HG02610 (cell line): ENCODE measurements around the gene GATM.

Source experiments
- ATAC-seq: cut with Tn5 transposase; IDR thresholded peaks from one replicate; pipeline ENCODE4 v1.9.1; 2021; ENCODE audit warnings: mild to moderate bottlenecking, moderate library complexity; ENCODE audit not compliant: unreplicated experiment

GATM gene

GRCh38 chr15:45378149-45378912 lies at the start of gene GATM:
Gene GATM, minus strand, starts transcription at chr15:45378544. Its CDS starts 91 bp downstream, at chr15:45378453.
- ATAC-seq: peak; percentile 85

GRCh38 chr15:45427085-45427484 lies 48.7 kb upstream of the GATM start:
- no peak for ATAC-seq

- ATAC-seq: no peak
Measured at GRCh38 chr15:45425135-45425534, 46.8 kb upstream of the GATM start.

- ATAC-seq: no peak
Measured at GRCh38 chr15:45424429-45424828, 46.1 kb upstream of the GATM start.

- ATAC-seq: no peak
Measured at GRCh38 chr15:45417303-45417950, 39.1 kb upstream of the GATM start.

GRCh38 chr15:45414215-45414885 lies 36.0 kb upstream of the GATM start:
- no peak for ATAC-seq

- ATAC-seq: no peak
Measured at GRCh38 chr15:45409596-45409995, 31.3 kb upstream of the GATM start.

- no peak for ATAC-seq
Measured at GRCh38 chr15:45407786-45408185, 29.4 kb upstream of the GATM start.

GRCh38 chr15:45402955-45403877 lies 24.9 kb upstream of the GATM start:
- ATAC-seq: peak; percentile 31

- ATAC-seq: peak; percentile 86
Measured at GRCh38 chr15:45402162-45402954, 24.0 kb upstream of the GATM start.

GRCh38 chr15:45401665-45402161 lies 23.4 kb upstream of the GATM start:
- no peak for ATAC-seq

GRCh38 chr15:45399381-45400212 lies 21.3 kb upstream of the GATM start:
- ATAC-seq: no peak

- no peak for ATAC-seq
Measured at GRCh38 chr15:45397116-45397665, 18.8 kb upstream of the GATM start.

- no peak for ATAC-seq
Measured at GRCh38 chr15:45395943-45396342, 17.6 kb upstream of the GATM start.

- ATAC-seq: no peak
Measured at GRCh38 chr15:45394681-45395080, 16.3 kb upstream of the GATM start.

GRCh38 chr15:45393851-45394250 lies 15.5 kb upstream of the GATM start:
- ATAC-seq: no peak

GRCh38 chr15:45392584-45392855 lies 14.2 kb upstream of the GATM start:
- no peak for ATAC-seq

GRCh38 chr15:45391746-45392583 lies 13.6 kb upstream of the GATM start:
- peak; percentile 94 for ATAC-seq
